WTC11 (cell line): Measurements from ENCODE around the gene SUSD1. TPM values are rescaled to one million over a fixed set of nuclear protein-coding genes. Genes with fewer than 3 reads are reported as not detected.

ENCODE experiments used
- ATAC-seq: fragments of 200-7000 bp; cut with Tn5 transposase; 2 replicates; pipeline ENCODE4 v1.10.0; 2021; ENCODE audit warnings: mild to moderate bottlenecking, moderate library complexity
- CTCF ChIA-PET: fragments of 300-600 bp; sonication (Branson Sonifier 250); formaldehyde crosslinking; loops from one replicate; lab custom pipeline; 2021; ENCODE audit warnings: antibody characterized with exemption; lab: Charles Lee
- POLR2A ChIA-PET: fragments of 350-600 bp; sonication (Branson Sonifier 250); formaldehyde crosslinking; loops from one replicate; lab custom pipeline; 2021; ENCODE audit warnings: antibody characterized with exemption; lab: Charles Lee
- DNase-seq: peaks from one replicate; pipeline ENCODE4 v3.0.0; 2021; ENCODE audit warnings: low spot score
- H3K27ac Mint-ChIP-seq: 2 replicates; pipeline ENCODE4 v1.8.0; 2021; ENCODE audit warnings: mixed read lengths
- H3K27me3 Mint-ChIP-seq: 2 replicates; pipeline ENCODE4 v1.8.0; 2021; ENCODE audit warnings: low read depth, mild to moderate bottlenecking, moderate library complexity, mixed read lengths
- H3K36me3 Mint-ChIP-seq: 2 replicates; pipeline ENCODE4 v1.8.0; 2021; ENCODE audit warnings: mixed read lengths
- H3K4me1 Mint-ChIP-seq: 2 replicates; pipeline ENCODE4 v1.8.0; 2022; ENCODE audit warnings: mixed read lengths
- H3K4me3 Mint-ChIP-seq: 2 replicates; pipeline ENCODE4 v1.8.0; 2021; ENCODE audit warnings: mild to moderate bottlenecking, moderate library complexity, mixed read lengths
- H3K9me3 Mint-ChIP-seq: 2 replicates; pipeline ENCODE4 v1.8.0; 2021; ENCODE audit warnings: mixed read lengths
- CBFB ChIP-seq: sonication (generic); formaldehyde crosslinking; IDR thresholded peaks from 2 replicates; pipeline ENCODE4 v1.8.1; 2022; ENCODE audit warnings: mild to moderate bottlenecking, low read depth, missing genetic modification reagents
- ETV6 ChIP-seq: sonication (generic); formaldehyde crosslinking; IDR thresholded peaks from 2 replicates; pipeline ENCODE4 v1.8.1; 2022; ENCODE audit warnings: mild to moderate bottlenecking, missing genetic modification reagents
- FOXK1 ChIP-seq: sonication (generic); formaldehyde crosslinking; IDR thresholded peaks from 2 replicates; pipeline ENCODE4 v1.8.0; 2022; ENCODE audit warnings: mild to moderate bottlenecking, moderate library complexity, missing genetic modification reagents
- GABPB1 ChIP-seq: sonication (generic); formaldehyde crosslinking; IDR thresholded peaks from 2 replicates; pipeline ENCODE4 v1.8.1; 2023; ENCODE audit warnings: mild to moderate bottlenecking, missing genetic modification reagents
- GRHL2 ChIP-seq: fragments of 250-450 bp; sonication (Bioruptor Pico); IDR thresholded peaks from 2 replicates; pipeline ENCODE4 v1.8.0; 2022; ENCODE audit warnings: mild to moderate bottlenecking, moderate library complexity; ENCODE audit not compliant: insufficient replicate concordance, severe bottlenecking
- JAZF1 ChIP-seq: fragments of 250-450 bp; sonication (Bioruptor Pico); IDR thresholded peaks from 2 replicates; pipeline ENCODE4 v1.9.0; 2021; ENCODE audit warnings: moderate library complexity, mild to moderate bottlenecking, inconsistent platforms
- OVOL2 ChIP-seq: fragments of 250-450 bp; sonication (Bioruptor Pico); IDR thresholded peaks from 2 replicates; pipeline ENCODE4 v1.9.0; 2021; ENCODE audit warnings: mild to moderate bottlenecking, borderline replicate concordance
- TP53 ChIP-seq: sonication (generic); formaldehyde crosslinking; IDR thresholded peaks from 2 replicates; pipeline ENCODE4 v1.8.1; 2023; ENCODE audit warnings: mild to moderate bottlenecking, missing genetic modification reagents
- ZNF263 ChIP-seq: sonication (generic); formaldehyde crosslinking; IDR thresholded peaks from 2 replicates; pipeline ENCODE4 v1.8.1; 2022; ENCODE audit warnings: low read depth, mild to moderate bottlenecking, moderate library complexity, missing genetic modification reagents
- ZNF416 ChIP-seq: fragments of 250-450 bp; sonication (Bioruptor Pico); IDR thresholded peaks from 2 replicates; pipeline ENCODE4 v1.9.0; 2021; ENCODE audit warnings: mild to moderate bottlenecking, inconsistent platforms
- ZNF671 ChIP-seq: fragments of 250-450 bp; sonication (Bioruptor Pico); IDR thresholded peaks from 2 replicates; pipeline ENCODE4 v1.8.0; 2021; ENCODE audit warnings: mild to moderate bottlenecking
- total RNA-seq: library from RNA; stranded (reverse); gene quantifications from 3 replicates; pipeline ENCODE4 v1.2.3, GENCODE V29; 2021
- TF ChIP-seq, protein P1 (sequence below): sonication (generic); formaldehyde crosslinking; IDR thresholded peaks from 2 replicates; pipeline ENCODE4 v1.8.1; 2022; ENCODE audit warnings: mild to moderate bottlenecking, moderate library complexity, missing genetic modification reagents
- TF ChIP-seq, protein P2 (sequence below): fragments of 250-450 bp; sonication (Bioruptor Pico); IDR thresholded peaks from 2 replicates; pipeline ENCODE4 v1.9.0; 2021; ENCODE audit warnings: mild to moderate bottlenecking, borderline replicate concordance
- TF ChIP-seq, protein P3 (sequence below): sonication (generic); formaldehyde crosslinking; IDR thresholded peaks from 2 replicates; pipeline ENCODE4 v1.8.0; 2022; ENCODE audit warnings: mild to moderate bottlenecking, missing genetic modification reagents
- TF ChIP-seq, protein P4 (sequence below): sonication (generic); formaldehyde crosslinking; IDR thresholded peaks from 2 replicates; pipeline ENCODE4 v1.8.1; 2023; ENCODE audit warnings: mild to moderate bottlenecking, missing genetic modification reagents
- TF ChIP-seq, protein P5 (sequence below): sonication (generic); formaldehyde crosslinking; conservative IDR thresholded peaks from 2 replicates; pipeline ENCODE4 v1.8.1; 2022; ENCODE audit warnings: mild to moderate bottlenecking, missing genetic modification reagents
- TF ChIP-seq, protein P6 (sequence below): fragments of 250-450 bp; sonication (Bioruptor Pico); conservative IDR thresholded peaks from 2 replicates; pipeline ENCODE4 v1.9.0; 2021; ENCODE audit warnings: mild to moderate bottlenecking

The SUSD1 gene
- total RNA-seq, 1 experiment from 2014 or later: 5.1 TPM

DNA sequence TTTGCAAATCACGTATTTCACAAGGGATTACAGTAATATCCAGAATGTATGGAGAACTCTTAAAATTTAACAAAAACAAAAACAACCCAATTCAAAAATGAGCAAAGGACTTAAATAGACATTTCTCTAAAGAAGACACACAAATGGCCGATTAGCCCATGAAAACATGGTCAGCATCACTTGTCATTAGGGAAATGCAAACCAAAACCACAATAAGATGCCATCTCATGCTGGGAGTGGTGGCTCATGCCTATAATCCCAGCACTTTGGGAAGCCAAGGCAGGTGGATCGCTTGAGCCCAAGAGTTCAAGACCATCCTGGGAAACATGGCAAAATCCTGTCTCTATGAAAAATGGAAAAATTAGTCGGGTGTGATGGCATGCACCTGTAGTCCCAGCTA is 120.2 kb downstream of the SUSD1 start:
- no peaks in the 10 kb centered on the region for H3K9me3 Mint-ChIP-seq
- H3K27me3 Mint-ChIP-seq: no peaks in the 10 kb centered on the region
- CTCF ChIA-PET: no interaction called here
- no peak for TF ChIP-seq JAZF1 (CRISPR knock-in tag)
- TF ChIP-seq, protein P1, sequence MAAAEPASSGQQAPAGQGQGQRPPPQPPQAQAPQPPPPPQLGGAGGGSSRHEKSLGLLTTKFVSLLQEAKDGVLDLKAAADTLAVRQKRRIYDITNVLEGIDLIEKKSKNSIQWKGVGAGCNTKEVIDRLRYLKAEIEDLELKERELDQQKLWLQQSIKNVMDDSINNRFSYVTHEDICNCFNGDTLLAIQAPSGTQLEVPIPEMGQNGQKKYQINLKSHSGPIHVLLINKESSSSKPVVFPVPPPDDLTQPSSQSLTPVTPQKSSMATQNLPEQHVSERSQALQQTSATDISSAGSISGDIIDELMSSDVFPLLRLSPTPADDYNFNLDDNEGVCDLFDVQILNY (CRISPR knock-in tag): no peak
- TF ChIP-seq ETV6 (CRISPR knock-in tag): no peak
- TF ChIP-seq ZNF263 (CRISPR knock-in tag): no peak
- TF ChIP-seq, protein P2, sequence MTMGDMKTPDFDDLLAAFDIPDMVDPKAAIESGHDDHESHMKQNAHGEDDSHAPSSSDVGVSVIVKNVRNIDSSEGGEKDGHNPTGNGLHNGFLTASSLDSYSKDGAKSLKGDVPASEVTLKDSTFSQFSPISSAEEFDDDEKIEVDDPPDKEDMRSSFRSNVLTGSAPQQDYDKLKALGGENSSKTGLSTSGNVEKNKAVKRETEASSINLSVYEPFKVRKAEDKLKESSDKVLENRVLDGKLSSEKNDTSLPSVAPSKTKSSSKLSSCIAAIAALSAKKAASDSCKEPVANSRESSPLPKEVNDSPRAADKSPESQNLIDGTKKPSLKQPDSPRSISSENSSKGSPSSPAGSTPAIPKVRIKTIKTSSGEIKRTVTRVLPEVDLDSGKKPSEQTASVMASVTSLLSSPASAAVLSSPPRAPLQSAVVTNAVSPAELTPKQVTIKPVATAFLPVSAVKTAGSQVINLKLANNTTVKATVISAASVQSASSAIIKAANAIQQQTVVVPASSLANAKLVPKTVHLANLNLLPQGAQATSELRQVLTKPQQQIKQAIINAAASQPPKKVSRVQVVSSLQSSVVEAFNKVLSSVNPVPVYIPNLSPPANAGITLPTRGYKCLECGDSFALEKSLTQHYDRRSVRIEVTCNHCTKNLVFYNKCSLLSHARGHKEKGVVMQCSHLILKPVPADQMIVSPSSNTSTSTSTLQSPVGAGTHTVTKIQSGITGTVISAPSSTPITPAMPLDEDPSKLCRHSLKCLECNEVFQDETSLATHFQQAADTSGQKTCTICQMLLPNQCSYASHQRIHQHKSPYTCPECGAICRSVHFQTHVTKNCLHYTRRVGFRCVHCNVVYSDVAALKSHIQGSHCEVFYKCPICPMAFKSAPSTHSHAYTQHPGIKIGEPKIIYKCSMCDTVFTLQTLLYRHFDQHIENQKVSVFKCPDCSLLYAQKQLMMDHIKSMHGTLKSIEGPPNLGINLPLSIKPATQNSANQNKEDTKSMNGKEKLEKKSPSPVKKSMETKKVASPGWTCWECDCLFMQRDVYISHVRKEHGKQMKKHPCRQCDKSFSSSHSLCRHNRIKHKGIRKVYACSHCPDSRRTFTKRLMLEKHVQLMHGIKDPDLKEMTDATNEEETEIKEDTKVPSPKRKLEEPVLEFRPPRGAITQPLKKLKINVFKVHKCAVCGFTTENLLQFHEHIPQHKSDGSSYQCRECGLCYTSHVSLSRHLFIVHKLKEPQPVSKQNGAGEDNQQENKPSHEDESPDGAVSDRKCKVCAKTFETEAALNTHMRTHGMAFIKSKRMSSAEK (CRISPR knock-in tag): no peak
- TF ChIP-seq, protein P3, sequence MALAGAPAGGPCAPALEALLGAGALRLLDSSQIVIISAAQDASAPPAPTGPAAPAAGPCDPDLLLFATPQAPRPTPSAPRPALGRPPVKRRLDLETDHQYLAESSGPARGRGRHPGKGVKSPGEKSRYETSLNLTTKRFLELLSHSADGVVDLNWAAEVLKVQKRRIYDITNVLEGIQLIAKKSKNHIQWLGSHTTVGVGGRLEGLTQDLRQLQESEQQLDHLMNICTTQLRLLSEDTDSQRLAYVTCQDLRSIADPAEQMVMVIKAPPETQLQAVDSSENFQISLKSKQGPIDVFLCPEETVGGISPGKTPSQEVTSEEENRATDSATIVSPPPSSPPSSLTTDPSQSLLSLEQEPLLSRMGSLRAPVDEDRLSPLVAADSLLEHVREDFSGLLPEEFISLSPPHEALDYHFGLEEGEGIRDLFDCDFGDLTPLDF: no peak
- TF ChIP-seq FOXK1: no peak
- no peak for TF ChIP-seq ZNF416 (CRISPR knock-in tag)
- TF ChIP-seq CBFB (CRISPR knock-in tag): no peak
- no peak for TF ChIP-seq OVOL2 (CRISPR knock-in tag)
- no peak for TF ChIP-seq TP53
- TF ChIP-seq GRHL2 (CRISPR knock-in tag): no peak
- TF ChIP-seq ZNF671 (CRISPR knock-in tag): no peak
- no peak for TF ChIP-seq GABPB1 (CRISPR knock-in tag)
- TF ChIP-seq, protein P4, sequence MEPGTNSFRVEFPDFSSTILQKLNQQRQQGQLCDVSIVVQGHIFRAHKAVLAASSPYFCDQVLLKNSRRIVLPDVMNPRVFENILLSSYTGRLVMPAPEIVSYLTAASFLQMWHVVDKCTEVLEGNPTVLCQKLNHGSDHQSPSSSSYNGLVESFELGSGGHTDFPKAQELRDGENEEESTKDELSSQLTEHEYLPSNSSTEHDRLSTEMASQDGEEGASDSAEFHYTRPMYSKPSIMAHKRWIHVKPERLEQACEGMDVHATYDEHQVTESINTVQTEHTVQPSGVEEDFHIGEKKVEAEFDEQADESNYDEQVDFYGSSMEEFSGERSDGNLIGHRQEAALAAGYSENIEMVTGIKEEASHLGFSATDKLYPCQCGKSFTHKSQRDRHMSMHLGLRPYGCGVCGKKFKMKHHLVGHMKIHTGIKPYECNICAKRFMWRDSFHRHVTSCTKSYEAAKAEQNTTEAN (CRISPR knock-in tag): no peak
- TF ChIP-seq, protein P5, sequence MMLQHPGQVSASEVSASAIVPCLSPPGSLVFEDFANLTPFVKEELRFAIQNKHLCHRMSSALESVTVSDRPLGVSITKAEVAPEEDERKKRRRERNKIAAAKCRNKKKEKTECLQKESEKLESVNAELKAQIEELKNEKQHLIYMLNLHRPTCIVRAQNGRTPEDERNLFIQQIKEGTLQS (CRISPR knock-in tag): no peak
- TF ChIP-seq, protein P6, sequence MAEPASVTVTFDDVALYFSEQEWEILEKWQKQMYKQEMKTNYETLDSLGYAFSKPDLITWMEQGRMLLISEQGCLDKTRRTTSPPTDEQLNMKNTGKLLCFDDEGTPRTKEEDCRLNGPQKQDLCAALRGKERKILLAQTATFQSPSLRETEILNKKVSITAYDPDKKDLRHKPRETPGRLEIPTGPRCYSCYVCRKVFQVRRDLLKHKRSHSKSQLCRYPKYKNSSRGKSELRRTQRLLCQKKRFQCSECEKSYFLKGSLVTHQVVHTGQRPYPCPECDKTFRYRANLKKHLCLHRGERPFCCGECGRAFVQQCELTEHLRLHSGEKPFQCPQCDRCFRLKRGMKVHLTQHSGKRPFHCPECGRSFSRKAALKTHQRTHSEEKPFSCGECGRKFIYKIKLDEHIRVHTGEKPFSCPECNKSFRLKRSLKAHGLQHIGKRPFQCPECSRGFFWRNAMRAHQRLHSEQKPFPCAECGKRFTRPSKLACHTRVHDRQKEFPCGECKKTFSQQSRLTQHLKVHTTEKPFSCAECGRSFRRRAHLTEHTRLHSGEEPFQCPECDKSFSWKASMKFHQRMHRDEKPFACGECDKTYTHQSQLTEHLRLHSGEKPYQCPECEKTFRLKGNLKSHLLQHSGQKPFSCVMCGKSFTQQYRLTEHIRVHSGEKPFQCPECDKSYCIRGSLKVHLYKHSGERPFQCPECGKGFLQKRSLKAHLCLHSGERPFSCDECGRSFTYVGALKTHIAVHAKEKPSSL (CRISPR knock-in tag): no peak
- H3K27ac Mint-ChIP-seq: no peak overlapping the region
- POLR2A ChIA-PET: no interaction called here
- H3K4me1 Mint-ChIP-seq: no peaks in the 10 kb centered on the region
- H3K4me3 Mint-ChIP-seq: no peak overlapping the region
- no peaks in the 10 kb centered on the region for H3K36me3 Mint-ChIP-seq
- DNase-seq (no peak), ATAC-seq (no peak)
